ENCODE results near the gene PLCD1. TPM values are rescaled to one million over a fixed set of nuclear protein-coding genes. Genes with fewer than 3 reads are reported as not detected.
A peak's percentile ranks its signal among the peaks of the same experiment; 100 is the strongest.

PLCD1 gene
- total and polyA plus RNA-seq, 2 of the 13 experiments (the other 11 are each of a cell fraction or from before 2014, with no cell fraction given), result 10.1 to 12.4 TPM

DNA sequence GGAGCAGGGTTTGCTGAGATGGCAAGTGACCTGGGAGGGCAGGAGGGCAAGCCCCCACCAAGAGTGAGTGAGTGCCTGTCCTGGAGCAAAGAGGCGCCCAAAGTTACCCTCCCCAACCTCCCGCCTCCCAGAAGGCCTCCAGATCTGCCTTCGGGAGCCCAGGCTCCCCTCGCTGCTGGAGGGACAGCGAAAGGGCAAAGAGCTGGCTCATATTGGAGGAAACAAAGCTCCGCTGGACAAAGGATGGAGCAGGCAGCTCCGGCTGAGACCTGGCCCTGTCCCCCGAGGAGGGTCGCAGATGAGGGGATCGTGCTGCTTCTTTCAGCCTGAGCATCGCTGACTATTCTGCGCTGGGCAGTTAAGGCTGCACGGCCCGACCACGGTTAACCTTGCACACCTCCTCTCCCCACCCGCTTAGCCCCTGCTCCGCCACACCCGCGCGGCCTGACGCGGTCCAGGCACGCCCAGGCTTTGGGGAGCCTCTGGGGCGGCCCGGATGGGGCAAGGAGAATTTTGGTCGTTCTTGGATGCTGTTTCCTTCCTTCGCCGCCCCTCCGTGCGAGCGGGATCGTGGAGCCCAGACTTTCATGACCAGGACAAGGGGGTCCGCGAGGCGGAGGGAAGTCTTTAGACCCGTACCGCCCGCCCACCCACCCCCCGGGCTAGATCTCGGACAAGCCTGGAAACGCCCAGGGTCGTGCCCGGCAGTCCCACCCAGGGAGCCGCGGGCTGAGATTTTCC is 651 bp downstream of the PLCD1 start:
- WGBS (ENCODE audit: low lambda C conversion rate), result 24% methylated on average over 24 of the region's 45 CpGs
- no peaks in the 10 kb centered on the region for H3K79me2 ChIP-seq (ENCODE audit: insufficient read depth, low read length)
- H3K4me2 ChIP-seq (ENCODE audit: low read depth, low read length), result peak overlapping the region; percentile 79
- no peaks in the 10 kb centered on the region for H3K9me3 ChIP-seq (ENCODE audit: low read length)
- peak overlapping the region; percentile 56 to 75 (median 66); a peak in 5 of 6 replicates for H3K4me3 ChIP-seq (replicated peaks in 1 of 3; ENCODE audit: insufficient read depth in 1 of 3, low read depth in 2 of 3, low read length in 3 of 3)
- intact Hi-C loops (cut with micrococcal nuclease; ENCODE audit: unreplicated experiment) (no loop called here), in situ Hi-C loops (cut with HindIII; ENCODE audit: extremely low pct_ligation_motif_present, low pct_unique_long_range_greater_than_20kb) (no loop called here)
- no peaks in the 10 kb centered on the region for H4K20me1 ChIP-seq (ENCODE audit: insufficient read depth, low read length)
- no peak for DNase-seq (ENCODE audit: low spot score)
- ATAC-seq, result peak; percentile 1; the same call in 2 of the 3 replicates
- peaks cover 32% of the 10 kb centered on the region for H3K4me1 ChIP-seq (ENCODE audit: insufficient read depth, low read length)
- H3K36me3 ChIP-seq (replicated peaks in 1 of 2; ENCODE audit: control insufficient read depth in 1 of 2, insufficient read depth in 2 of 2, low read length in 2 of 2), result no peaks in the 10 kb centered on the region
- no peak for FAIRE-seq
- CTCF ChIA-PET (ENCODE audit: low intra/inter-chr PET ratio, low total read pairs), result no interaction called here
- peaks cover 13 to 33% of the 10 kb centered on the region in 2 experiments for H3K27me3 ChIP-seq (ENCODE audit: control insufficient read depth in 1 of 2, insufficient read depth in 2 of 2, low read length in 2 of 2)
- no TSS peak for BruUV-seq (replicated peaks)
- POLR2A ChIA-PET, result no interaction called here
- H3K27ac ChIP-seq (ENCODE audit: extremely low read length, insufficient read depth, low read length), result no peak overlapping the region
- no peak overlapping the region for H2AFZ ChIP-seq (ENCODE audit: low read length)
- no peak overlapping the region for H3K9ac ChIP-seq (ENCODE audit: insufficient read depth, low read depth, low read length)
- TF ChIP-seq, protein P1, sequence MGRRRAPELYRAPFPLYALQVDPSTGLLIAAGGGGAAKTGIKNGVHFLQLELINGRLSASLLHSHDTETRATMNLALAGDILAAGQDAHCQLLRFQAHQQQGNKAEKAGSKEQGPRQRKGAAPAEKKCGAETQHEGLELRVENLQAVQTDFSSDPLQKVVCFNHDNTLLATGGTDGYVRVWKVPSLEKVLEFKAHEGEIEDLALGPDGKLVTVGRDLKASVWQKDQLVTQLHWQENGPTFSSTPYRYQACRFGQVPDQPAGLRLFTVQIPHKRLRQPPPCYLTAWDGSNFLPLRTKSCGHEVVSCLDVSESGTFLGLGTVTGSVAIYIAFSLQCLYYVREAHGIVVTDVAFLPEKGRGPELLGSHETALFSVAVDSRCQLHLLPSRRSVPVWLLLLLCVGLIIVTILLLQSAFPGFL (CRISPR knock-in tag; IDR thresholded peaks at IDR 0.05), result no peak
- no peak for TF ChIP-seq SKI (IDR thresholded peaks at IDR 0.05; ENCODE audit: partially characterized antibody)
- peak; percentile 21 for TF ChIP-seq AGO1 (IDR thresholded peaks at IDR 0.05; ENCODE audit: low read depth, low read length, poor library complexity, severe bottlenecking)
- TF ChIP-seq SP5 (CRISPR knock-in tag; IDR thresholded peaks at IDR 0.05; ENCODE audit: borderline replicate concordance, low read depth), result no peak
- no peak for TF ChIP-seq CHD4 (IDR thresholded peaks at IDR 0.05; ENCODE audit: borderline replicate concordance, low read length)
- 0 out of 2 replicates have a peak, but pooled peaks have one; percentile 34 for TF ChIP-seq UBTF (CRISPR knock-in tag; IDR thresholded peaks at IDR 0.05)
- TF ChIP-seq ZNF33B (CRISPR knock-in tag; IDR thresholded peaks at IDR 0.05), result no peak
- TF ChIP-seq NCOR1 (IDR thresholded peaks at IDR 0.05; ENCODE audit: borderline replicate concordance, low read length), result no peak
- TF ChIP-seq, protein P2, sequence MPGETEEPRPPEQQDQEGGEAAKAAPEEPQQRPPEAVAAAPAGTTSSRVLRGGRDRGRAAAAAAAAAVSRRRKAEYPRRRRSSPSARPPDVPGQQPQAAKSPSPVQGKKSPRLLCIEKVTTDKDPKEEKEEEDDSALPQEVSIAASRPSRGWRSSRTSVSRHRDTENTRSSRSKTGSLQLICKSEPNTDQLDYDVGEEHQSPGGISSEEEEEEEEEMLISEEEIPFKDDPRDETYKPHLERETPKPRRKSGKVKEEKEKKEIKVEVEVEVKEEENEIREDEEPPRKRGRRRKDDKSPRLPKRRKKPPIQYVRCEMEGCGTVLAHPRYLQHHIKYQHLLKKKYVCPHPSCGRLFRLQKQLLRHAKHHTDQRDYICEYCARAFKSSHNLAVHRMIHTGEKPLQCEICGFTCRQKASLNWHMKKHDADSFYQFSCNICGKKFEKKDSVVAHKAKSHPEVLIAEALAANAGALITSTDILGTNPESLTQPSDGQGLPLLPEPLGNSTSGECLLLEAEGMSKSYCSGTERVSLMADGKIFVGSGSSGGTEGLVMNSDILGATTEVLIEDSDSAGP (CRISPR knock-in tag; IDR thresholded peaks at IDR 0.05; ENCODE audit: borderline replicate concordance), result 0 out of 2 replicates have a peak, but pooled peaks have one; percentile 21
- TF ChIP-seq SP1 (IDR thresholded peaks at IDR 0.05), result no peak
- TF ChIP-seq SP1 (CRISPR knock-in tag; IDR thresholded peaks at IDR 0.05), result no peak
- TF ChIP-seq KDM2A (CRISPR knock-in tag; IDR thresholded peaks at IDR 0.05; ENCODE audit: borderline replicate concordance, low read depth), result peak; percentile 8; the same call in 1 of the 2 replicates
- 0 out of 2 replicates have a peak, but pooled peaks have one; percentile 3 for TF ChIP-seq SAP130 (CRISPR knock-in tag; IDR thresholded peaks at IDR 0.05; ENCODE audit: low read depth)
- TF ChIP-seq ZNF570 (CRISPR knock-in tag; IDR thresholded peaks at IDR 0.05; ENCODE audit: borderline replicate concordance), result no peak
- TF ChIP-seq ZNF354B (CRISPR knock-in tag; IDR thresholded peaks at IDR 0.05), result no peak
- TF ChIP-seq ZNF124 (CRISPR knock-in tag; IDR thresholded peaks at IDR 0.05), result no peak
- no peak for TF ChIP-seq HNF4A (CRISPR knock-in tag; IDR thresholded peaks at IDR 0.05)
- TF ChIP-seq AGO2 (optimal IDR thresholded peaks at IDR 0.05; ENCODE audit: low read depth, low read length), result peak; percentile 60
- TF ChIP-seq PAWR (CRISPR knock-in tag; IDR thresholded peaks at IDR 0.05; ENCODE audit: borderline replicate concordance), result no peak
- TF ChIP-seq FOXA1 (IDR thresholded peaks at IDR 0.05), result no peak
- no peak for TF ChIP-seq FOXA1 (CRISPR knock-in tag; IDR thresholded peaks at IDR 0.05)
- TF ChIP-seq ZNF891 (CRISPR knock-in tag; IDR thresholded peaks at IDR 0.05), result 0 out of 2 replicates have a peak, but pooled peaks have one; percentile 28

All from HepG2 (cell line).